NOMO-1 treated with dmso at 0.1 percent for 144 hours (cell line): Measurements from ENCODE around the gene BCL10.
A peak's percentile ranks its signal among the peaks of the same experiment; 100 is the strongest.
"Not testable (repeated sequence)": the region's sequence is repeated elsewhere in the genome, so short reads cannot be mapped to it uniquely, and the experiment has no call there.

Source experiments
- DNase-seq: peaks from one replicate; lab custom pipeline; 2025; ENCODE audit not compliant: unreplicated experiment; lab: John Stamatoyannopoulos, UW

The BCL10 gene

DNA sequence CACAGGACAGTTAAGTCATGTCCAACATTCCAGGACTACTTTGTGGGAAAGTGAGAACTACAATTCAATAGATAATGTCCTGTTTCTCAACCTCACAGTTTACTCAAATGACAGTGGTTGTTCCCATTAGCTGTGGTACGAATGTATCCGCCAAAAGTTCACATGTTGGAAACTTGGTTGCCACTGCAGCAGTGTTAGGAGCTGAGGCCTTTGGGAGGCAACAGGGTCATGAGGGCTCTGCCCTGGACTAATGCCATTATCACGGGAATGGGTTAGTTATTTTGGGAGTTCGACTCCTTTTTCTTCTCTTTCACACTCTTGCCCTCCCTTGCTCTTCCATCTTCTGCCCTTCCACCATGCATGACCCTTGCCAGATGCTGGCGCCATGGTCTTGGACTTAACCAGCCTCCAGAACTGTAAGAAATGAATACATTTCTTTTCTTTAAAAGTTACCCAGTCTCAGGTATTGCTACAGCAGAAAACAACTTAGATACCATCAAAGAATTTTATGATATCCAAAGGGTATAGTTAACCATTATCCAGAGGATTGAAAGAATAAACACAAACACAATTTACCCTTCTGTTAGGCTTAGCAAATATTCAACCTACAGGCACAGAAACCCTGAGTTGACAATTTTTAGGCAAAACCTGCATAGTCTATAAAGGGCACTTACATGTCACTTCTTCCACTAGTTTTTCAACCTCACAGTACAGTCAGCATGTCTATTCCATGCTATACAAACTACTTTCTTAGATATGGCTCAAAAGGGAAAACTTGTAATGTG is 7.4 kb downstream of the BCL10 start:
- no peak for DNase-seq

DNA sequence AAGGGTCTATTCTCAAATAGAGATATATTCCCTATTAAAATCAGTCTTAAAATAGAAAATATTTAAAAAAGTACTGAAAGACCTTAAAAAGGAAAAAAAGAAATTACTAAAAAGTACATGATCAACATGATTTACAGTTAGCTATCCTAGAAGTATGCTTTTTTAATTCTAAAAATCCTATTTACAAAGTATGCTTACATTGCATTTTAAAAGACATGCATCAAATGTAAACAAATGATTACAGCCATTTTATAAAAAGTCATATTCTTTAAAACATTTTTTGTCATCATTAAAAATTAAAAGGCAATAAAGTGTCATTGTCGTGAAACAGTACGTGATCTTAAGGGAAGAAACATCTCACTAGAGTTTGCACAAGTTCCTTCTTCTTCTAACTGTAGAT is 9.1 kb downstream of the BCL10 start:
- no peak for DNase-seq

DNA sequence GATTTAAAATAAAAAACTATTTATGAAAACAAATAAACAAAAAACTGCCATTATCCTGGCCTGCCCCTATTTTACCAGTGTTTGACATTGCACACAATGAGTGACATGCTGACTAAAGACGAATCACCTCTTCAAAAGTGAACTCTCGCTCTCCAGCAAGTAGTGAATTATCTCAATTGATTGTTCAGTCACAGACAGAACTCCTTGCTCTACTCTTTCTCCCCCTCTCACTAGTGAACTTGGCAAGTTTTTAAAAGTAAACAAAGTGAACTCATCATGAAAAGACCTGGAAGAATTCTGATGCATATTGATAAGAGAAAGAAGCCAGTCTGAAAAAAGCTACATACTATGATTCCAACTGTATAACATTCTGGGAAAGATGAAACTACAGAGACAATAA is 12.3 kb downstream of the BCL10 start:
- DNase-seq: no peak

DNA sequence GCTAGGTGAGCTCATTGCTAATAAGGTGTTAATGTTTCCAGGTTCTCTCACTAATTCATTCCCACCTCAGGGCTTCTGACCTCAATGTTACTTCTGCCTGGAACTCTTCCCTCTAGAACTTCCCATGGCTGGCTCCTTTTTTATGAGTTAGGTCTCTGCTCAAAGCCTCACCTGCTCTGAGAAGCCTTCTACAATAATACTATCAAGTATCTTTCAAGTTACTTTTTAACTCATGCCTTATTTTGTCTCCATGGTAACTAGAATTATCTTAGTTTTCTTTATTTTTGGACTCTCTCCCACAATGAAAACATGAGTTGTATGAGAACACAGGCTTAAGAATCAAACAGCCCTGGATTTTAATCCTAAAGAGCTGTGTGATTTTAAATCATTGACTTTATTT is 13.4 kb downstream of the BCL10 start:
- no peak for DNase-seq

DNA sequence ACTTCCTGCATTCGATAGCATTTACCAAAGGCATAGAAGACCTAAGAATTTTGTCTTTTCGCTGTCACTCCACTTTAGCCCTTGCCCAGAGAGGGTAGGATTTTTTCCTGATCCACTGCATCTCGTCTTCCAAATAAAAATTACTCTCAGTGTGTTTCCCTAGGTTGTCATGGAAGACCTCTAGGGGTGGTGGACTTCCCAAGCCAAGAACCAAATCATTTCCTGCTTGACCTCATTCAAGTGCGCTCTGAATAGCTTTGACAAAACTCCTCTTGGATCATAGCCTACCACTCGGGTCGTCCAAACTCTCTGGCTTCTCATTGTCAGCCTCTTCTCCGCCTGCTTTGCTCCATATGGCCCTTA is 16.5 kb downstream of the BCL10 start:
- DNase-seq: no peak

DNA sequence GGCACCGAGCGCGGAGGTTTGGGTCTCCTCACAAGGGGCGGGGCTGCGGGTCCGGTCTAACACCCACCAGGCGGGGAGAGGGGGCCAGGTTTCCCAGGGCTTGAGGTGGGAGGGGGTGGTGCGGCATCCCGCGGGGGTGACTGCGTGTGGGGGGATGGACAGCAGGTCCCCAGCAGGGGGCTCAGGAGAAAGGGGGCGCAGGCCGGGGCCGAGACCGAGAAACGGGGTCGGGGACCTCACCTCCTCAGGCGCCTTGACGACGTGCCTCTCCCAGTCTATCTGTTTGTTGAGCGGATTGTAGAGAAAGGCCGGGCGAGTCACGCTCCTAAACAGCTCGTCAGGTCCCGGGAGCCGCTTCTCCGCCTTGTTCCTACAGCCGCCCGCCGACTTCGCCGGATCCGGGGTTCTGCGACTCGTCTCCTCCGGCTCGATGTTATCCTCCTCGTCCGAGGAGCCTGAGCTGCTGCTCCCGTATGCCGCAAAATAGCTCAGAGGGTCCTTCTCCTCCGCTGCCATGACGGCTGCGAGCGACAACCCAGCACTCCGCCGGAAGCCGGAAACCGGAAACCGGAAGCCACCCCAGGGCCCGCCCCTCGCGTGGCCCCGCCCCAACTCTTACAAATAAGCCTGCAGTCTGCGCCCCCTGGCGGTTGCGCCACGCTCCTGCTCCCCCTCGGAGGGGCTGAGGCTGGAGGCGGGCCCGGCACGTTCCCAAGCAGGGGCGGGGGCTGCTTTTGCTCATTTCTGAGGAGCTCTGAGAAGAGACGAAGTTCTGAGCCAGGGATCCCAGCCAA is 17.1 kb downstream of the BCL10 start, which contains the start of gene C1orf52:
Gene C1orf52, minus strand, starts transcription at position 545 of the 794 bp plus-strand sequence. Its CDS starts 29 bp downstream, at position 516.
- peak; percentile 78 for DNase-seq

DNA sequence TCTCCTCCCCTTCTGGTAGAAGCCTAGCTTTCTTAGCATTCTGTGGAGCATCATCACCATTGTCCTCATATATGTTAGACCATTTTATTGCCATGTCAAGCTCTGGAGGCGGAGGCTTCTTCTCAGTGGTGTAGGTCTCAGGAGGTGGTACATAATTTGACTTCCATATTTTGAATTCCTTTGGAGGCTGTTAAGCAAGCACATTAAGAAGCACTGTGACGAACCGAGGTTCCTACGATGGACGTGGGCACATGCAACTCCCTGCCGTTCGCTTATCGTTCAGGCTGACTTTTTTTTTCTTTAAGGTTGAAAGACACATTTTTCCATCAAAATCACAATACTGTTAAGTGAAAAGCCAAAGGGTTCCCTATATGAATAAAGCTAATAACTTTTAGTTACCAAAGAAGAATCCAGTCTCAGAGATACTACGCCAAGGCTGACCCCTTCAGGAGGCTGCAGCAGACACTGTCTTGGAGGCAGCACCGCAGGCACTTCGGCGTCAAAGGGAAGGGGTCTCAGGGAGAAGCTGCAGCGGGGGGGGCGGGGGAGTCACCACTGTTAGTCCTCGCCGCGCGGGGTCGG is 17.8 kb downstream of the BCL10 start:
- DNase-seq: no peak

DNA sequence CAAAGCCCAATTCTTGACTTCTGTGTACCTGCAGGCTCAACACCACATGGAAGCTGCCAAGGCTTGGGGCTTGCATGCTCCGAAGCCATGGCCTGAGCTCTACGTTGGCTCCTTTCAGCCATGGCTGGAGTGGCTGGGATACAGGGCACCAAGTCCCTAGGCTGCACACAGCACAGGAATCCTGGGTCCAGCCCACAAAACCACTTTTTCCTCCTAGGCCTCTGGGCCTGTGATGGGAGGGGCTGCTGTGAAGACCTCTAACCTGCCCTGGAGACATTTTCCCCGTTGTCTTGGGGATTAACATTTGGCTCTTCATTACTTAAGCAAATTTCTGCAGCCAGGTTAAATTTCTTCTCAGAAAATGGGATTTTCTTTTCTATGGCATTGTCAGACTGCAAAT is 27.4 kb downstream of the BCL10 start:
- not testable (repeated sequence) for DNase-seq

DNA sequence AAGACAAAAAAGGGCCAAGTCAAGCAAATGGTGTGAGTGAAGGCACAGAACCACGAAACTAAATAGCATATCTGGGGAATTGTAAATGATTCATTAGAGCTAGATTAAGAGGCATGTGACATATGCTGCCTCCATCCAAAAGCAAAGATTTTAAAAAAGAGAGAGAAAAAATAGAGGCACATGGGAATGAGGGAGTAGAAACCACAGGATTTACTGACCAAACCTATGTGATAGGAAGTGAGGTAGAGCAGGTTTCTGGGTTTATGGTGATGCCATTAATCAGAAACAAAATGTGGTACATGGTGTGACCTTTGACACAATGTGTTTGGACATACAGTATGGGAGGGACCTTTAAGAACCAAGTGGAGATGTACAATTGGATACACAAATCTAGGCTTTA is 30.5 kb downstream of the BCL10 start:
- DNase-seq: no peak

DNA sequence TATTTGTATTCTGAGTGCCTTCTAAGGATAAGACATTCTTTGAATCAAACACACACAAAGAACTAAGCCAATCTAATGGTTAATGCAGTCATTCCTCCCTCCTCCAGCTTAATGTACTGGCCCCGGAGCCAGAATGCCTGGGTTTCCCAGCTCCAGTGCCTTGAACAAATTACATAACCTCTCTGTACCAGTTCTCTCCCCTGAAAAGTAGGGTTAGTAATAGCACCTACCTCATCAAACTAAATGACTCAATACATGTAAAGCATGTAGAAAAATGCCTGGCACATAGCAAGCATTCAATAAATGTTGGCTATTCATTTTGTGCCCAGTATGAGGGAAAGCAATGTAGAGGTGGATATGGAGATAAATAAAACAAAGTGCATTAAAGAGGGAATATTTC is 31.0 kb downstream of the BCL10 start:
- no peak for DNase-seq

DNA sequence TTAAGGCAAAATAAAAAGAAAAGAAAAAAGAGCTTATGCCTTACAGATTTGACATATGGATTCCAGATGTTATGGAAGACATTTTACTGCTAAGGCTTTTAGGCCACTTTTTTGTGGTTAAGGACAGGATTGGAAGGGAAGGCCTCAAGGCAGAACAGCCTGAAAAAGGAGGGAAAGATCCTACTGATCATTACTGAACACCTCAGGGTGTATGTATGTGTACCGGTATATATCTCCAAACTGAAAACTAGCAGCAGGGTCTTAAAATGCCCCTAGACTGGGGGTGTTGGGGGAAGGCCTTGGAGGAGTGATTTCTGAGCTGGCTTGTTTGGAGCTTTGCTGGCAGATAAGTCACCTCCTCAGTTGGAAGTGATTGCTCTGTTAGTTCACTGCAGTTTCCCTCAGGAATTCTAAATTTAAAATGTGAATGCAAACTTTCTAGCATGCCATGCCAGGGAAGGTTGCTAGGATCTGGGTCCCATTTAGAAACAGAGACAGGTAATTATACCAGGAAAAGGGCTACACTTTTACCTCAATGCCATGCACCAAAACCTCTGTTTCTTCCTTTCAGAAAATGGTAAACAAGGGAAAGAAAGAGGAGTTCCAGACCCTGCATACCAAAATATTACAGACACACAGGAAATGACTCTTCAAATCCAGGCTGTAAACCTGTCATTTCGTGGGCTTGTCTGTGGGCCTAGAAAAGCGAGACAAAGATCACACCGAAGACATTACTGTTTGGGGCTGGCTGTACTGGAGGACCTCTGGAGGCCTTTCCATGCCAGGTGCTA is 32.0 kb downstream of the BCL10 start:
- no peak for DNase-seq

DNA sequence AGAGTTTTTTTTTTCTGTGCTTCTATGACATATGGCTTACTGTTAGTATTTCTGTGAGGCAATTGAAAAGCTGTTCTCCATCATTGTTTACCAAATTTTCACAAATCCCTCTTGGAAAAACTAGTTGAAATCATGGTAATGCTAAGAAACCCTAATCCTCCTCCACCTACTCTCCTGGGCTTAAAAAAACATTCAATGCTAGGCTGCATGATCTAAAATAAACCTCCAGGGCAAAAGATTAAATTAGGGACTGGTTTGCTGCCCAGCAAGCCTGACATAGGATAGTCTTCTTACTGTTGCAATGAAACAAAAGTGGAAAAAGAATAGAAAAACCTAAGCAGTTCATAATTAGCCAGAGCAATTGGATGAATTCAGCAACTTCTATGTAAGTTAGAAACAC is 33.1 kb downstream of the BCL10 start:
- DNase-seq: no peak

DNA sequence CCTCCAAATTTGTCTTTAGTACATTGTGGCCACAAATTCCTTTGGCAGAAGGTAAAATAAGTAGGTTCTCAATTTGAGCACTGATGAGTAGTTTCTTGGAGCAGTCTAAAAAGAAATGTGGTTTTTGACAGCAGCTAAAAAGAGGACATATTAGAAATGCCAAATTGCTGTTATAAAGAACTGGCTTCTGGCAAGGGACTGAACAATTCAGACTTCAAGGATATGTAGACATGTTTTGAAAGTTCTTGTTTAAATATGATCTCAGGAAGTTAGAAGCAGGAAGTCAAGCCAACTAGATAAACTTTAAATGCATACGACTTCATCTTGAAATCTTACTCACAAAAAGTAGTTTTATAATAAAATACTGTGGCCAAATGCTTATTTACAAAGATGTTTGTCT is 35.8 kb downstream of the BCL10 start:
- no peak for DNase-seq

DNA sequence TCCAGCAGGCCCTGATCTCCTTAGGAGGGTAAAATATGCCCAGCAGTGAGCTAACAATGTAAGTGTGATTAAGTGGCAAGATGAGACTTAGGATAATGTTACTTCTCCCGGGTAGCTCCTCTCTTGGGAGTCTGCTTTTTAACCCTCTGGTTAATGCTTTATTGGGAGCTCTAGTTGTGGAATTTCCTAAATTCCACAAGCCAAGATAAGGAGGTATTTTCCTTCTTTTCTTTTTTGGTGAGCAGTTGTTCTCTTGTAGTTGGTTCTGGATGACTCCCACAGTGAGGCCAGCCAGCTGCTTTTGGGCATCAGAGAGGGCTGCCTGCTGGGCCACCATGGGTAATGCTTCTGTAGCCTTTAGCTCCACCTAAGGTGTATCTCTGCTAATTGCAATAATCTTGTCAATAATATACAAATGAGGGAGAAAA is 36.2 kb downstream of the BCL10 start:
- DNase-seq: no peak

DNA sequence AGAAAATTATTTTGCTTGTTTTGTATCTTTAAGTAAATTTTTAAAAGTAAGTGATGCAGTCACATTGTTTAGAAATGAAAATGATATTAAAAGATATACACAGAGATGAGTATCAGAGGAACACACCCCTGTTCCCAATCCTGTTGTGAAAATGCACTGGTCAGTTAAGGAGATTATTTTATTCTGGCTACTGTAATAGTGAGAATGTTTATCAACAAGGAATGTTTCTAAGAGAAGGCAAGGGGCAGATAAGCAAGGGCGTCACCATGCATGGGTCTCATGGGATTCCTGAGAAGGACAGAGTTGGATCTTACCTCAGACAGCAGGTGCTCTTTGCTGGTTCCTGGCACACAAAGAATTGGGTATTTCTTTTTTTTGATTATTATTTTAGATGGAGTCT is 38.8 kb downstream of the BCL10 start:
- no peak for DNase-seq

DNA sequence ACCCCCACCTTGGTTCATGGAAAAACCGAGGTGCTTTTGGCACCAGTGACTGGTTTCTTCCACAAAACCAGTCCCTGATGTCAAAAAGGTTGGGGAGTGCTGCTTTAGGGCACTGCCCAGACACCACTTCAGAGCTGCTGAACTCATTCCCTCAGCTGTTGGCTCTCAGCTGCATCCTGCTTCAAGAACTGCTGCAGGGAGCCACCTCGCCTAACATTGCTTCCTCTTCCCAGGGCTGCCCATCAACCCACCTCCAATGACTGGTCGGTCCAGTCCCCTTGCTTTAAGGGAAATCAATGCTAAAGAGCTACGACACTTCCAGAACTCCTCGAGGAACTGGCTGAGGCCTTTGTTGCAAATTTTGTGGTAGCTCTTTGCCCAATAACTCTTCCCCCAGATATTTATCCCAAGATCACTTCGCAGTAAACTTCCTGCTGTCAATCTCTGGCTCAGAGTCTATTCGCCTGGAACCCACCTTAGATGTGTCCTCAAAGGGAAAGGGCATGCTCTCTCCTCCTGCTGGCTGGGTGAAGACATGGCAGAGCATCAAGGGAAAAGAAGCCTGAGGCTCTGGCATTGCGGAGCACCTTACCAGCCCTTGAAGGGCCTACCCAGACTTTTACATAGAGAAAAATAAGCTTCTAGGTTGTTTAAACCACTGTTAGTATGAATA is 46.0 kb downstream of the BCL10 start:
- DNase-seq: no peak

DNA sequence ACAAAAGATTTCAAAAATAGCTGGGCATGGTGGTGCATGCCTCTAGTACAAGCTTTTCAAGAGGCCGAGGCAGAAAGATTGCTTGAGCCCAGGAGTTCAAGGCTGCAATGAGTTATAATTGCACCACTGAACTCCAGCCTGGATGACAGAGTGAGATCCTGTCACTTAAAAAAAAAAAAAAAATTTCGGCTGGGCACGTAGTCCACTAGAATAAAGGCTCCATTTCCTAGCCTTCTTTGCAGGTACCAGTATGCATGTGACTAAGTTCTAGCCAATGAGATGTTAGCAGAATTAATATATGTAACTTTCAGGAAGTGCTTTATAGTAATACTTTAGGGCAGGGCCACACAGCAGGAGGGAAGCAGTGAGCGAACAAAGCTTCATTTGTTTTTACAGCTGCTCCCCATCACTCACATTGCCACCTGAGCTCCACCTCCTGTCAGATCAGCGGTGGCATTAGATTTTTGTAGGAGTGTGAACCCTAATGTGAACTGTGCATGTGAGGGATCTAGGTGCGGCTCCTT is 46.8 kb downstream of the BCL10 start:
- no peak for DNase-seq

DNA sequence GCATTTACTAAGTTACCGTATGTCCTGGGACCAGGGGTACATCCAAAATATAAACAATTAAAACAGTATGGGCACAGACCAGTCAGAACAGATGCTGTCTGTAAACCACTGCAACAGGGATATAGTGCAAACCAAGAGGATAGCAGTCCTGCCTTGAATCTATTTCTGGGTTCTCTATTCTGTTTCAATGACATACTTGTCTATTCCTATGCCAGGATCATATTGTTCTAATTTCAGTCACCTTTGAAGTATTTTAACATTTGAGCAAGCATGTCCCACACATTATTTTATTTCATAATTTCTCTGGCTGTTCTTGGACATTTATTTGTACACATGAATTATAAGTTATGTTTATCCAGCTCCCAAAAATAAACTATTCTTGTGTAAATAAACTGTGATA is 47.5 kb downstream of the BCL10 start:
- no peak for DNase-seq

DNA sequence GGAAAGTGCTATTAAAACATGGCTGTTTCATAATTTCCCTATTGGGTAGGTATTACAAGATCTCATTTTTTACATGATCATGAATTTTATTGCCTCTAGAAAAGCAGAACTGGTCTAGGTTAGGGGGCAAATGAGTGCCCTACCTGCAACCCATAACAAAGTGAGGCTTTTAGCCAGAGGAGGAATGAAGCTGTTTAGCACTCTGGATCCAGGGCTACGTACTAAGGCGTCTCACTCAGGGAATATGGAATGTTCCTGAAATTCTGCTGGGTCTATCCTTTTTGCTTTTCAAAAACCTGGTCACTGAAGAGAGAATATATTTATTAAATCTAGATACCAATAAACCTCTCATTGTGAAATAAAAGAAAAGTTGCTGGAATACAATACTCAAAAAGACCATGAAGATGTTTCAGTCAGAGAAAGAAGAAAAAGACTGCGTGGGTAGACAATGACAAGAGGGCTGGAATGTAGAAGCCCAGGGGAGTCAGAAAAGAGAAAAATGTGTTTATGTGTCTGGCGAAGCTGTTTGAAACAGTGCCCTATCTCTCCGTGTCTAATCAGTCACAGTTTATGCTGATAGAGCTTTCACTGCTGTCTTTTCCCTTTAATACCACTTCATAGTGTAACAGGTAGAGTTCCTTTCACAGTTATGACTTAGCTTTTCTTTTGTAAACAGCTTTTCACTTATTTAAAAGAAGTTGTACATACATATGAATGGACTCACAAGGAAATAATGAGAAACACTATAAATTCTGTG is 50.6 kb downstream of the BCL10 start:
- no peak for DNase-seq
